ENCODE data around the gene SHISA9.
"Not testable (repeated sequence)": the region's sequence is repeated elsewhere in the genome, so short reads cannot be mapped to it uniquely, and the experiment has no call there.

Gene SHISA9

GRCh38 chr16:12900599-12901203 is 697 bp upstream of the SHISA9 start:
- no peak for DNase-seq

GRCh38 chr16:12901204-12901596 is 198 bp upstream of the SHISA9 start:
- peak; percentile 58 for DNase-seq

- DNase-seq = peak; percentile 29
Observed at GRCh38 chr16:12902511-12903372, 1.3 kb downstream of the SHISA9 start.

GRCh38 chr16:12903407-12904328 is 2.3 kb downstream of the SHISA9 start:
- no peak for DNase-seq

- peak; percentile 25 for DNase-seq
Observed at GRCh38 chr16:12904329-12904671, 2.9 kb downstream of the SHISA9 start.

GRCh38 chr16:12906271-12906670 is 4.9 kb downstream of the SHISA9 start:
- DNase-seq = no peak

- DNase-seq = no peak
Observed at GRCh38 chr16:12906765-12907516, 5.5 kb downstream of the SHISA9 start.

GRCh38 chr16:12907670-12908233 is 6.4 kb downstream of the SHISA9 start:
- DNase-seq = no peak

GRCh38 chr16:12917246-12917645 is 15.8 kb downstream of the SHISA9 start:
- DNase-seq = no peak

GRCh38 chr16:12917653-12918052 is 16.3 kb downstream of the SHISA9 start:
- DNase-seq = no peak

GRCh38 chr16:12920739-12921138 is 19.3 kb downstream of the SHISA9 start:
- DNase-seq = no peak

GRCh38 chr16:12923640-12924039 is 22.2 kb downstream of the SHISA9 start:
- DNase-seq = not testable (repeated sequence)

- DNase-seq = no peak
Observed at GRCh38 chr16:12925026-12925800, 23.8 kb downstream of the SHISA9 start.

- no peak for DNase-seq
Observed at GRCh38 chr16:12927591-12927990, 26.2 kb downstream of the SHISA9 start.

- DNase-seq = no peak
Observed at GRCh38 chr16:12930881-12931280, 29.5 kb downstream of the SHISA9 start.

- no peak for DNase-seq
Observed at GRCh38 chr16:12936391-12936790, 35.0 kb downstream of the SHISA9 start.

GRCh38 chr16:12941896-12942295 is 40.5 kb downstream of the SHISA9 start:
- DNase-seq = no peak

GRCh38 chr16:12942861-12943260 is 41.5 kb downstream of the SHISA9 start:
- DNase-seq = no peak

- no peak for DNase-seq
Observed at GRCh38 chr16:12944300-12944699, 42.9 kb downstream of the SHISA9 start.

- DNase-seq = peak; percentile 57
Observed at GRCh38 chr16:12951392-12951791, 50.0 kb downstream of the SHISA9 start.

- no peak for DNase-seq
Observed at GRCh38 chr16:12951976-12952375, 50.6 kb downstream of the SHISA9 start.

- no peak for DNase-seq
Observed at GRCh38 chr16:12958366-12958765, 57.0 kb downstream of the SHISA9 start.

Measured in RPMI8226 (cell line).